Measurements from ENCODE around the gene MYBBP1A. TPM values are rescaled to one million over a fixed set of nuclear protein-coding genes. Genes with fewer than 3 reads are reported as not detected.
"Not testable (repeated sequence)": the region's sequence is repeated elsewhere in the genome, so short reads cannot be mapped to it uniquely, and the experiment has no call there.

Gene MYBBP1A
- total and polyA plus RNA-seq, 4 donors: 12.2 to 23.3 (median 20.0) TPM

GRCh38 chr17:4580291-4580690, 25.1 kb upstream of the MYBBP1A start (continued):
- no peak for TF ChIP-seq CTCF (IDR thresholded peaks at IDR 0.05; ENCODE audit: low read depth, low read length, missing input control)

- TF ChIP-seq FOXA2 (IDR thresholded peaks at IDR 0.05) (no peak), MAX (IDR thresholded peaks at IDR 0.05) (no peak), RXRA (IDR thresholded peaks at IDR 0.05) (no peak), JUND (IDR thresholded peaks at IDR 0.05) (no peak)
- TF ChIP-seq, protein P1, sequence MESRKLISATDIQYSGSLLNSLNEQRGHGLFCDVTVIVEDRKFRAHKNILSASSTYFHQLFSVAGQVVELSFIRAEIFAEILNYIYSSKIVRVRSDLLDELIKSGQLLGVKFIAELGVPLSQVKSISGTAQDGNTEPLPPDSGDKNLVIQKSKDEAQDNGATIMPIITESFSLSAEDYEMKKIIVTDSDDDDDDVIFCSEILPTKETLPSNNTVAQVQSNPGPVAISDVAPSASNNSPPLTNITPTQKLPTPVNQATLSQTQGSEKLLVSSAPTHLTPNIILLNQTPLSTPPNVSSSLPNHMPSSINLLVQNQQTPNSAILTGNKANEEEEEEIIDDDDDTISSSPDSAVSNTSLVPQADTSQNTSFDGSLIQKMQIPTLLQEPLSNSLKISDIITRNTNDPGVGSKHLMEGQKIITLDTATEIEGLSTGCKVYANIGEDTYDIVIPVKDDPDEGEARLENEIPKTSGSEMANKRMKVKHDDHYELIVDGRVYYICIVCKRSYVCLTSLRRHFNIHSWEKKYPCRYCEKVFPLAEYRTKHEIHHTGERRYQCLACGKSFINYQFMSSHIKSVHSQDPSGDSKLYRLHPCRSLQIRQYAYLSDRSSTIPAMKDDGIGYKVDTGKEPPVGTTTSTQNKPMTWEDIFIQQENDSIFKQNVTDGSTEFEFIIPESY (IDR thresholded peaks at IDR 0.05): no peak
- H3K36me3 ChIP-seq (ENCODE audit: control insufficient read depth in 4 of 4, insufficient read depth in 3 of 4, low read depth in 1 of 4, low read length in 3 of 4): peaks cover 0 to 2% (median 0%) of the 10 kb centered on the region in 4 donors
- no peak for DNase-seq (ENCODE audit: low spot score)
- peaks cover 0 to 3% (median 0%) of the 10 kb centered on the region in 4 donors for H3K27me3 ChIP-seq (ENCODE audit: control insufficient read depth in 4 of 4, insufficient read depth in 4 of 4, low read length in 3 of 4)
- no peak overlapping the region for H3K4me3 ChIP-seq (ENCODE audit: low read depth in 1 of 3, low read length in 3 of 3)
- no peak overlapping the region for H3K9ac ChIP-seq (ENCODE audit: low read depth in 1 of 2, low read length in 2 of 2)
- WGBS: 81% methylated on average over 11 of the region's 11 CpGs
- peaks cover 7 to 22% (median 13%) of the 10 kb centered on the region in 4 donors for H3K4me1 ChIP-seq (ENCODE audit: control insufficient read depth in 4 of 4, insufficient read depth in 4 of 4, low read length in 3 of 4)
- no peaks in the 10 kb centered on the region for H3K9me3 ChIP-seq (ENCODE audit: control insufficient read depth in 4 of 4, low read length in 3 of 4)
- no peak overlapping the region for H3K27ac ChIP-seq (ENCODE audit: low read depth in 1 of 2, low read length in 2 of 2)
Observed at GRCh38 chr17:4579678-4580077, 24.5 kb upstream of the MYBBP1A start.

- not testable (repeated sequence) for H3K4me3 ChIP-seq (ENCODE audit: low read depth in 1 of 3, low read length in 3 of 3); H3K27me3 ChIP-seq (ENCODE audit: control insufficient read depth in 4 of 4, insufficient read depth in 4 of 4, low read length in 3 of 4); DNase-seq (ENCODE audit: low spot score); H3K36me3 ChIP-seq (ENCODE audit: control insufficient read depth in 4 of 4, insufficient read depth in 3 of 4, low read depth in 1 of 4, low read length in 3 of 4); H3K9ac ChIP-seq (ENCODE audit: low read depth in 1 of 2, low read length in 2 of 2); H3K9me3 ChIP-seq (ENCODE audit: control insufficient read depth in 4 of 4, low read length in 3 of 4); H3K27ac ChIP-seq (ENCODE audit: low read depth in 1 of 2, low read length in 2 of 2)
- 95% methylated on average over 23 of the region's 24 CpGs for WGBS
- H3K4me1 ChIP-seq (ENCODE audit: control insufficient read depth in 4 of 4, insufficient read depth in 4 of 4, low read length in 3 of 4): peaks cover 0 to 14% (median 6%) of the 10 kb centered on the region in 4 donors
Observed at GRCh38 chr17:4578349-4578748, 23.2 kb upstream of the MYBBP1A start.

DNA sequence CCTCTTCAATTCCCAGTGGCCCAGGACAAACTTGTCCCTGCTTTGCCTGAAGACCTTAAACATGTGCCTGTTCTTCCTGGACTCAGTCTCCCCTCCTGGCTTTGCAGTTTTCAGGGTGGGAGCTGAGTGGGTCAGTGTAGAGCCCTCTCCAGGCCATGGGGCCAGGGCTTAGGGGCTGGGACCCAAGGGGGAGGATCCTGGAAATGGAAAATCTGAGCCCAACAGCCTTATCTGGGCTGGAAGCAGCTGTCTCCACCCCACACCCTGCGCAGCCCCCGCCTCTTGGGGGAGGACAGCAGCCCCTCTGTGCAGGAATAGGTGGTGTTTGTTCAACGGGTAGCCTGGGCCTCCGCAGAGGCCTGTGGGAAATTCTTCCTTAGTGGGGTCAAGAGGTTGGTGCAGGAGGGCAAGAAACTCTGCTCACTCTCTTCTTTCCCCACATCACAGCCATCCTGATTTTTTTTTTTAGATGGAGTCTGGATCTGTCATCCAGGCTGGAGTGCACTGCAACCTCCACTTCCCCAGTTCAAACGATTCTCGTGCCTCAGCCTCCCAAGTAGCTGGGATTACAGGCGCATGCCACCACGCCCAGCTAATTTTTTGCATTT, 22.3 kb upstream of the MYBBP1A start:
- no peaks in the 10 kb centered on the region for H3K9me3 ChIP-seq (ENCODE audit: control insufficient read depth in 4 of 4, low read length in 3 of 4)
- no peak for DNase-seq (ENCODE audit: low spot score)
- H3K4me1 ChIP-seq (ENCODE audit: control insufficient read depth in 4 of 4, insufficient read depth in 4 of 4, low read length in 3 of 4): peaks cover 0 to 14% (median 6%) of the 10 kb centered on the region in 4 donors
- no peak for TF ChIP-seq NR2F2 (IDR thresholded peaks at IDR 0.05)
- no peak overlapping the region for H3K4me3 ChIP-seq (ENCODE audit: low read depth in 1 of 3, low read length in 3 of 3)
- no peak overlapping the region for H3K9ac ChIP-seq (ENCODE audit: low read depth in 1 of 2, low read length in 2 of 2)
- H3K27me3 ChIP-seq (ENCODE audit: control insufficient read depth in 4 of 4, insufficient read depth in 4 of 4, low read length in 3 of 4): no peaks in the 10 kb centered on the region
- no peak overlapping the region for H3K27ac ChIP-seq (ENCODE audit: low read depth in 1 of 2, low read length in 2 of 2)
- peaks cover 0 to 2% (median 0%) of the 10 kb centered on the region in 4 donors for H3K36me3 ChIP-seq (ENCODE audit: control insufficient read depth in 4 of 4, insufficient read depth in 3 of 4, low read depth in 1 of 4, low read length in 3 of 4)
- WGBS: 89% methylated on average over 8 of the region's 8 CpGs

All from liver (tissue), 9 donors.